ENCODE results near the gene TRIM44. TPM values are rescaled to one million over a fixed set of nuclear protein-coding genes. Genes with fewer than 3 reads are reported as not detected.
"Not testable (repeated sequence)": the region's sequence is repeated elsewhere in the genome, so short reads cannot be mapped to it uniquely, and the experiment has no call there.

Gene TRIM44
- total RNA-seq, 4 donors from 2014 or later: 27.3 to 83.4 (median 61.4) TPM

- TF ChIP-seq POLR2A (IDR thresholded peaks at IDR 0.05): no peak
- Histone ChIP-seq H3K27ac (no peak overlapping the region), H3K36me3 (no peaks in the 10 kb centered on the region), H3K9me3 (no peaks in the 10 kb centered on the region), H3K27me3 (no peaks in the 10 kb centered on the region), H3K4me3 (no peak overlapping the region), H3K4me1 (no peaks in the 10 kb centered on the region)
- no peak for DNase-seq
Measured at GRCh38 chr11:35763765-35764164, 101.2 kb downstream of the TRIM44 start.

GRCh38 chr11:35764417-35764816 lies 101.8 kb downstream of the TRIM44 start:
- Histone ChIP-seq H3K36me3 (no peaks in the 10 kb centered on the region), H3K4me1 (no peaks in the 10 kb centered on the region), H3K27me3 (no peaks in the 10 kb centered on the region), H3K4me3 (no peak overlapping the region), H3K27ac (no peak overlapping the region), H3K9me3 (no peaks in the 10 kb centered on the region)
- TF ChIP-seq, protein P1, sequence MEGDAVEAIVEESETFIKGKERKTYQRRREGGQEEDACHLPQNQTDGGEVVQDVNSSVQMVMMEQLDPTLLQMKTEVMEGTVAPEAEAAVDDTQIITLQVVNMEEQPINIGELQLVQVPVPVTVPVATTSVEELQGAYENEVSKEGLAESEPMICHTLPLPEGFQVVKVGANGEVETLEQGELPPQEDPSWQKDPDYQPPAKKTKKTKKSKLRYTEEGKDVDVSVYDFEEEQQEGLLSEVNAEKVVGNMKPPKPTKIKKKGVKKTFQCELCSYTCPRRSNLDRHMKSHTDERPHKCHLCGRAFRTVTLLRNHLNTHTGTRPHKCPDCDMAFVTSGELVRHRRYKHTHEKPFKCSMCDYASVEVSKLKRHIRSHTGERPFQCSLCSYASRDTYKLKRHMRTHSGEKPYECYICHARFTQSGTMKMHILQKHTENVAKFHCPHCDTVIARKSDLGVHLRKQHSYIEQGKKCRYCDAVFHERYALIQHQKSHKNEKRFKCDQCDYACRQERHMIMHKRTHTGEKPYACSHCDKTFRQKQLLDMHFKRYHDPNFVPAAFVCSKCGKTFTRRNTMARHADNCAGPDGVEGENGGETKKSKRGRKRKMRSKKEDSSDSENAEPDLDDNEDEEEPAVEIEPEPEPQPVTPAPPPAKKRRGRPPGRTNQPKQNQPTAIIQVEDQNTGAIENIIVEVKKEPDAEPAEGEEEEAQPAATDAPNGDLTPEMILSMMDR (IDR thresholded peaks at IDR 0.05): no peak
- TF ChIP-seq POLR2A (IDR thresholded peaks at IDR 0.05): no peak
- no peak for DNase-seq

DNA sequence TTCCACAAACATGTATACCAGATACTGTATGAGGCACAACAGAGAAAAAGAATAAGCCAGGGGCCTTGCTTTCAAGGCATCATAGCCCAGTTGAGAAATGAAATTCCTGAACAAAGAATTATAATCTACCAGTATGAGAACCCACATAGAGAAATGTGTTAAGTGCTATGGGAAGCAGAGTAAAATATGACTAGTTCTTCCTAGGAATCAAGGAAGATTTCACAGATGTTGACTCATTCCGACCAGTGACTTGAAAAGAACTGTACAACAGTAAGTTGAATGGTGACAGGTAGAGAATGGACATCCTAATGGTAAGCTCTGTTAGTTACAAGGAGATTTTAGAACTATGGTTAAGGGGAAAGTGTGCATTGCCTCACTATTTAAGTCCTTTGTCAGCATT lies 102.6 kb downstream of the TRIM44 start:
- no peak overlapping the region for H3K4me3 ChIP-seq
- H3K4me1 ChIP-seq: no peaks in the 10 kb centered on the region
- no peaks in the 10 kb centered on the region for H3K9me3 ChIP-seq
- no peak overlapping the region for H3K27ac ChIP-seq
- H3K36me3 ChIP-seq: no peaks in the 10 kb centered on the region
- DNase-seq: no peak
- no peaks in the 10 kb centered on the region for H3K27me3 ChIP-seq
- TF ChIP-seq, protein P1 (IDR thresholded peaks at IDR 0.05): no peak
- no peak for TF ChIP-seq POLR2A (IDR thresholded peaks at IDR 0.05)

DNA sequence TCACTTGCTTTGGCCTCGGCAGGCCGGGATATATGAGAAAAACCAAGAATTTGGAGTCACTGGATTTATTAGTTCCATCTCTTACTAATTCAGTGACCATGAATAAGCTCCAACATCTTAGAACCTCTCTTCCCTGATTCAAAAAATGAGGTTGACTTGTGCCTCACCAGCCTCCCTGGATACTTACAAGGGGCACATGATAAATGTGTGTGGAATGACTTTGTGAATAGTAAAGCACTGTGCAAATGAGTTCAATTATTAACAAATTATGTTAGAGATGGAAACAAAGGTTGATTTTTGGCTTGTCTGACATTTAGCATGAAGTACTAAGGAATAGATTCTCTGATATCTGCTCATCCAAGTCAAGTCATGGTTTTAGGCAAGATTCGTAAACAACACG lies 104.1 kb downstream of the TRIM44 start:
- DNase-seq: no peak
- Histone ChIP-seq H3K9me3 (no peaks in the 10 kb centered on the region), H3K27ac (no peak overlapping the region), H3K4me3 (no peak overlapping the region), H3K27me3 (no peaks in the 10 kb centered on the region), H3K36me3 (no peaks in the 10 kb centered on the region), H3K4me1 (no peaks in the 10 kb centered on the region)
- TF ChIP-seq, protein P1 (IDR thresholded peaks at IDR 0.05): no peak
- TF ChIP-seq POLR2A (IDR thresholded peaks at IDR 0.05): no peak

GRCh38 chr11:35770425-35770824 lies 107.8 kb downstream of the TRIM44 start:
- not testable (repeated sequence) for H3K4me3 ChIP-seq, H3K36me3 ChIP-seq, H3K4me1 ChIP-seq, H3K27ac ChIP-seq, H3K27me3 ChIP-seq, H3K9me3 ChIP-seq, DNase-seq

GRCh38 chr11:35771722-35772121 lies 109.1 kb downstream of the TRIM44 start:
- H3K27ac ChIP-seq: no peak overlapping the region
- no peaks in the 10 kb centered on the region for H3K4me1 ChIP-seq
- H3K4me3 ChIP-seq: no peak overlapping the region
- no peak for DNase-seq
- H3K9me3 ChIP-seq: no peaks in the 10 kb centered on the region
- no peaks in the 10 kb centered on the region for H3K36me3 ChIP-seq
- TF ChIP-seq POLR2A (IDR thresholded peaks at IDR 0.05): no peak
- TF ChIP-seq, protein P1 (IDR thresholded peaks at IDR 0.05): no peak
- no peaks in the 10 kb centered on the region for H3K27me3 ChIP-seq

- H3K27ac ChIP-seq, H3K36me3 ChIP-seq, H3K27me3 ChIP-seq, H3K4me3 ChIP-seq, H3K4me1 ChIP-seq, H3K9me3 ChIP-seq, DNase-seq: not testable (repeated sequence)
Measured at GRCh38 chr11:35777241-35777640, 114.7 kb downstream of the TRIM44 start.

DNA sequence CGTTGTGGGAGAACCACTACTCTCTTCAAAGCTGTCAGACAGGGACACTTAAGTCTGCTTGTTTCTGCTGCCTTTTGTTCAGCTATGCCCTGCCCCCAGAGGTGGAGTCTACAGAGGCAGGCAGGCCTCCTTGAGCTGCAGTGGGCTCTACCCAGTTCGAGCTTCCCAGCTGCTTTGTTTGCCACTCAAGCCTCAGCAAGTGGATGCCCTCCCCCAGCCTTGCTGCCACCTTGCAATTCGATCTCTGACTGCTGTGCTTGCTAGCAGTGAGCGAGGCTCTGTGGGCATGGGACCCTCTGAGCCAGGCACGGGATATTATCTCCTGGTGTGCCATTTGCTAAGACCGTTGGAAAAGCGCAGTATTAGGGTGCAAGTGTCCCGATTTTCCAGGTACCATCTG lies 116.4 kb downstream of the TRIM44 start:
- H3K27me3 ChIP-seq, H3K4me3 ChIP-seq, H3K9me3 ChIP-seq, H3K27ac ChIP-seq, H3K36me3 ChIP-seq, H3K4me1 ChIP-seq, DNase-seq: not testable (repeated sequence)
